NB4 (cell line): ENCODE measurements around the gene ORAI3.
A peak's percentile ranks its signal among the peaks of the same experiment; 100 is the strongest.

ENCODE experiments used
- DNase-seq: peaks from one replicate; pipeline ENCODE4 v3.0.0; 2010; ENCODE audit warnings: low read depth
- H3K4me3 ChIP-seq: one replicate; pipeline ENCODE4 v1.5.1; 2011; ENCODE audit warnings: mild to moderate bottlenecking, low read depth, low read length, moderate library complexity
- CTCF ChIP-seq: IDR thresholded peaks from one replicate; pipeline ENCODE4 v1.5.1; 2012; ENCODE audit warnings: low read depth, low read length
- MYC ChIP-seq: IDR thresholded peaks from 2 replicates; pipeline ENCODE4 v1.6.1; 2011; ENCODE audit warnings: low read depth, low read length
- POLR2A ChIP-seq: IDR thresholded peaks from 2 replicates; pipeline ENCODE4 v1.6.1; 2011; ENCODE audit warnings: mild to moderate bottlenecking; ENCODE audit not compliant: insufficient read length; ENCODE audit errors: extremely low read depth
- TF ChIP-seq, protein P1 (sequence below): IDR thresholded peaks from 2 replicates; pipeline ENCODE4 v1.6.1; 2011; ENCODE audit warnings: low read depth, low read length

ORAI3 gene

GRCh38 chr16:30995927-30996323, 47.1 kb downstream of the ORAI3 start:
- TF ChIP-seq MYC (no peak), POLR2A (no peak), CTCF (no peak)
- TF ChIP-seq, protein P1, sequence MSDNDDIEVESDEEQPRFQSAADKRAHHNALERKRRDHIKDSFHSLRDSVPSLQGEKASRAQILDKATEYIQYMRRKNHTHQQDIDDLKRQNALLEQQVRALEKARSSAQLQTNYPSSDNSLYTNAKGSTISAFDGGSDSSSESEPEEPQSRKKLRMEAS: no peak
- no peak for DNase-seq
- H3K4me3 ChIP-seq: peak overlapping the region; percentile 69

DNA sequence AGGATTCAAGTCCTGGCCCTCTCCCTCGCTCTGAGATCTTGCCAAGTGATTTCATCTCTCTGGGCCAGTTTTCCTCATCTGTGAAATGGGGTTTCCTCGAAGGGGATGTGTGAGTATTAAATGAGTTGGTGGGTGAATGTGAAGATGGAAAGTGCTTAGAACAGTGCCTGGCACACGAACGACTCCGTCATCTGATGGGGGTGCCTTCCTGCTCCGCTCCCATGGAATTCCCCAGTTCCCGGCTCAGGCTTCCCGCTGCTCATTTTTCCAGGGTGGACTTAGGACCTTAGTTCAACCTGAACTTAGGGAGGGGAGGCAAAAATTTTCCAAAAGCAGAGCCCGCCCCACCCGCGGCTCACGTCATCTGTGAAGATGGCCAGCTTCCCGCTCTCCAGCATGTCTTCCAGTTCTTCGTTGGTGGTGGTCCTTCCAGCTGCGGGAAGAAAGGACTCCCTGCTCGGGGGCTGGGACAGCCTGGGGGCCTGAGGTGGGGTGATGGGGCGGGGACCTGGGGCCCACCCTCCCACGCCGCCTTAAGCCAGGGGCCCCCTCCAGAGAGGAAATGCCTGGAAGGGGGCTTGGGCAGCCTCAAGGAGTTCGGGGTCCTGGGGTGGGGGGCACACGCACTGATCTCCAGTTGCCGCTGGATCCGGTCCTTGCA, 47.6 kb downstream of the ORAI3 start:
- DNase-seq: no peak
- TF ChIP-seq POLR2A: no peak
- TF ChIP-seq MYC: no peak
- TF ChIP-seq CTCF: no peak
- TF ChIP-seq, protein P1: no peak
- peak overlapping the region; percentile 69 for H3K4me3 ChIP-seq

DNA sequence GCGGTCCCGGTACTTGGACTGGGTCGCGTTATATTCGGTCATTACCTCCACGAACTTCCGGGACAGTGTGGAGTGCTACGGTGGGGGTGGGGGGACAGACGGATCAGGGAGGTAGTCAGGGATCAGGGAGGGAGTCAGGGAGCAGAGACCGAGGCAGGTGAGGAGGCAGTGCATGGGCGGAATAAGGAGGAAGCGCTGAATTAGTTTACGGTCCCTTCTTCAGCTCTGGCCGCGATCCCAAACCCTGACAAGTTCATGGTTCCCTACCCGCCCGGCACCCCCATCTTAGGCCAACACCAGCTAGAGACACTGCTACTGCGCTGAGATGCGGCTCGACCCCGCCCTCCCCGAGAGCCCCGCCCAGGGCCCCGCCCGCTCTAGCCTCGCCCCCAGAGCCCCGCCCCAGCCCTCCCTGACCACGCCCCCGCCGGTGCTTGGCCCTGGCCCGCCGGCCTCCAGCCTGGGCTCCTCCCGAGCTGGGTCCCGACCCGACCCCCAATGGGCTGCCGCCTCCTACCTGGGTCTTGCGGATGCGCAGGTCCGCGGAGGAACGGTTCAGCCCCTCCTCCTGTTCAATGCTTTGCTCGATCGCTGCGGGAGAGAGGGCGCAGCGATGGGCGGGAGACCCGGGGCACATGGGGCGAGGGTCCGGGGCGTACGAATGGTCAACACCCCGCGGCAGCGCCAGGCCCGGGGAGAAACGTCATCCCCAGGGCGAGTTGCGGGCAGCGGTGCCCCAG, 48.3 kb downstream of the ORAI3 start:
- H3K4me3 ChIP-seq: peak overlapping the region; percentile 69
- TF ChIP-seq CTCF (no peak), MYC (no peak; the same call in 1 of the 2 replicates), POLR2A (peak; percentile 68)
- TF ChIP-seq, protein P1: no peak
- DNase-seq: peak; percentile 82

GRCh38 chr16:30997725-30998711, 49.1 kb downstream of the ORAI3 start:
- H3K4me3 ChIP-seq: no peak overlapping the region
- TF ChIP-seq POLR2A: no peak
- TF ChIP-seq, protein P1: no peak
- no peak for TF ChIP-seq CTCF
- no peak for TF ChIP-seq MYC
- DNase-seq: no peak
